MCF 10A (cell line): ENCODE results near the gene TBC1D9. TPM values are rescaled to one million over a fixed set of nuclear protein-coding genes. Genes with fewer than 3 reads are reported as not detected.

Source experiments
- BruUV-seq: library from RNA; stranded (reverse); fragments of 400-500 nt; replicated peaks from 2 replicates; lab custom pipeline; 2021; lab: Mats Ljungman, UMichigan
- CTCF ChIA-PET: fragments of 300-600 bp; sonication (Branson Sonifier 250); formaldehyde crosslinking; extraction: SDS; loops from one replicate; lab custom pipeline; 2021; ENCODE audit warnings: antibody characterized with exemption, inconsistent platforms; lab: Yijun Ruan, JAX
- POLR2A ChIA-PET: fragments of 300-600, 350-650 bp; sonication (Branson Sonifier 250); formaldehyde crosslinking; extraction: SDS; loops from one replicate; lab custom pipeline; 2020; ENCODE audit warnings: antibody characterized with exemption, inconsistent platforms; lab: Yijun Ruan, JAX
- DNase-seq: peaks from one replicate; pipeline ENCODE4 v3.0.0-alpha.2; 2018; ENCODE audit not compliant: unreplicated experiment
- H3K27ac Mint-ChIP-seq: one replicate; pipeline ENCODE4 v1.8.0; 2022; ENCODE audit warnings: mild to moderate bottlenecking, low read depth, mixed read lengths; ENCODE audit not compliant: unreplicated experiment
- H3K27me3 Mint-ChIP-seq: one replicate; pipeline ENCODE4 v1.8.0; 2022; ENCODE audit warnings: mixed read lengths; ENCODE audit not compliant: insufficient read depth, unreplicated experiment
- H3K36me3 Mint-ChIP-seq: one replicate; pipeline ENCODE4 v1.8.0; 2022; ENCODE audit warnings: mild to moderate bottlenecking, moderate library complexity, mixed read lengths; ENCODE audit not compliant: insufficient read depth, unreplicated experiment
- H3K4me1 Mint-ChIP-seq: one replicate; pipeline ENCODE4 v1.8.0; 2022; ENCODE audit warnings: mixed read lengths; ENCODE audit not compliant: insufficient read depth, unreplicated experiment
- H3K4me3 Mint-ChIP-seq: one replicate; pipeline ENCODE4 v1.8.0; 2022; ENCODE audit warnings: mild to moderate bottlenecking, moderate library complexity, mixed read lengths; ENCODE audit not compliant: unreplicated experiment
- H3K9me3 Mint-ChIP-seq: one replicate; pipeline ENCODE4 v1.8.0; 2022; ENCODE audit warnings: mixed read lengths; ENCODE audit not compliant: unreplicated experiment
- intact Hi-C: fragments of 100-400 bp; cut with micrococcal nuclease; formaldehyde crosslinking; loops from 2 replicates; pipeline ENCODE4 v1.14.1; 2022
- total RNA-seq: library from RNA; stranded (reverse); gene quantifications from 2 replicates; pipeline ENCODE4 v1.2.3, GENCODE V29; 2022
- TF ChIP-seq, protein P1 (sequence below): fragments of 200-600 bp; IDR thresholded peaks from one replicate; pipeline ENCODE4 v1.8.0; 2022; ENCODE audit warnings: antibody characterized with exemption, mild to moderate bottlenecking; ENCODE audit not compliant: unreplicated experiment

TBC1D9 gene
- total RNA-seq, 1 experiment from 2014 or later, result 17.4 TPM

GRCh38 chr4:140672416-140672815 is 83.8 kb downstream of the TBC1D9 start:
- CTCF ChIA-PET, result no interaction called here
- no TSS peak for BruUV-seq
- intact Hi-C loops, result no loop called here
- TF ChIP-seq, protein P1, sequence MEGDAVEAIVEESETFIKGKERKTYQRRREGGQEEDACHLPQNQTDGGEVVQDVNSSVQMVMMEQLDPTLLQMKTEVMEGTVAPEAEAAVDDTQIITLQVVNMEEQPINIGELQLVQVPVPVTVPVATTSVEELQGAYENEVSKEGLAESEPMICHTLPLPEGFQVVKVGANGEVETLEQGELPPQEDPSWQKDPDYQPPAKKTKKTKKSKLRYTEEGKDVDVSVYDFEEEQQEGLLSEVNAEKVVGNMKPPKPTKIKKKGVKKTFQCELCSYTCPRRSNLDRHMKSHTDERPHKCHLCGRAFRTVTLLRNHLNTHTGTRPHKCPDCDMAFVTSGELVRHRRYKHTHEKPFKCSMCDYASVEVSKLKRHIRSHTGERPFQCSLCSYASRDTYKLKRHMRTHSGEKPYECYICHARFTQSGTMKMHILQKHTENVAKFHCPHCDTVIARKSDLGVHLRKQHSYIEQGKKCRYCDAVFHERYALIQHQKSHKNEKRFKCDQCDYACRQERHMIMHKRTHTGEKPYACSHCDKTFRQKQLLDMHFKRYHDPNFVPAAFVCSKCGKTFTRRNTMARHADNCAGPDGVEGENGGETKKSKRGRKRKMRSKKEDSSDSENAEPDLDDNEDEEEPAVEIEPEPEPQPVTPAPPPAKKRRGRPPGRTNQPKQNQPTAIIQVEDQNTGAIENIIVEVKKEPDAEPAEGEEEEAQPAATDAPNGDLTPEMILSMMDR, result no peak
- DNase-seq, result no peak
- H3K36me3 Mint-ChIP-seq, result peaks cover 45% of the 10 kb centered on the region
- no peak overlapping the region for H3K4me3 Mint-ChIP-seq
- POLR2A ChIA-PET, result no interaction called here
- H3K27ac Mint-ChIP-seq, result no peak overlapping the region
- H3K4me1 Mint-ChIP-seq, result peaks cover 6% of the 10 kb centered on the region
- H3K27me3 Mint-ChIP-seq, result no peaks in the 10 kb centered on the region
- no peaks in the 10 kb centered on the region for H3K9me3 Mint-ChIP-seq

GRCh38 chr4:140668111-140668510 is 88.1 kb downstream of the TBC1D9 start:
- Mint-ChIP-seq H3K27me3 (no peaks in the 10 kb centered on the region), H3K4me3 (no peak overlapping the region), H3K27ac (no peak overlapping the region), H3K4me1 (no peaks in the 10 kb centered on the region), H3K9me3 (no peaks in the 10 kb centered on the region), H3K36me3 (peaks cover 24% of the 10 kb centered on the region)
- TF ChIP-seq, protein P1, result no peak
- ChIA-PET POLR2A (interaction anchor here (1.2 to 1.3 kb wide), 2 partner anchors 23 to 51 kb away, joined by 3 read pairs; no protein-coding TSS in a partner anchor), CTCF (no interaction called here)
- no TSS peak for BruUV-seq
- intact Hi-C loops, result loop anchor here (10.0 kb wide), 1 partner anchor 87 kb away; the partner anchor contains the start of gene TBC1D9
- no peak for DNase-seq

GRCh38 chr4:140666889-140667614 is 89.1 kb downstream of the TBC1D9 start:
- ChIA-PET POLR2A (interaction anchor here (1.2 to 1.3 kb wide), 2 partner anchors 24 to 52 kb away, joined by 3 read pairs; no protein-coding TSS in a partner anchor), CTCF (no interaction called here)
- H3K4me3 Mint-ChIP-seq, result no peak overlapping the region
- H3K9me3 Mint-ChIP-seq, result no peaks in the 10 kb centered on the region
- no peaks in the 10 kb centered on the region for H3K27me3 Mint-ChIP-seq
- no TSS peak for BruUV-seq
- H3K27ac Mint-ChIP-seq, result no peak overlapping the region
- H3K36me3 Mint-ChIP-seq, result peaks cover 24% of the 10 kb centered on the region
- DNase-seq, result no peak
- intact Hi-C loops, result loop anchor here (10.0 kb wide), 1 partner anchor 88 kb away; the partner anchor contains the start of gene TBC1D9
- peaks cover 6% of the 10 kb centered on the region for H3K4me1 Mint-ChIP-seq
- TF ChIP-seq, protein P1, result no peak

GRCh38 chr4:140662082-140662869 is 93.9 kb downstream of the TBC1D9 start:
- H3K27me3 Mint-ChIP-seq, result no peaks in the 10 kb centered on the region
- H3K4me1 Mint-ChIP-seq, result peaks cover 8% of the 10 kb centered on the region
- H3K27ac Mint-ChIP-seq, result no peak overlapping the region
- peak; percentile 43 for DNase-seq
- H3K9me3 Mint-ChIP-seq, result no peaks in the 10 kb centered on the region
- no peak overlapping the region for H3K4me3 Mint-ChIP-seq
- CTCF ChIA-PET, result interaction anchor here (1.4 to 1.7 kb wide), 2 partner anchors 9 to 53 kb away, joined by 3 to 6 read pairs; no protein-coding TSS in a partner anchor
- intact Hi-C loops, result loop anchor here (10.0 kb wide), 1 partner anchor 93 kb away; the partner anchor contains the start of gene TBC1D9
- no TSS peak for BruUV-seq
- POLR2A ChIA-PET, result interaction anchor here (0.6 to 1.1 kb wide), 3 partner anchors 29 to 211 kb away, joined by 3 read pairs; partner anchors contain the start of gene TBC1D9
- TF ChIP-seq, protein P1, result no peak
- H3K36me3 Mint-ChIP-seq, result peaks cover 44% of the 10 kb centered on the region
